Liver (tissue), 9 donors: ENCODE results near the gene RYR2. TPM values are rescaled to one million over a fixed set of nuclear protein-coding genes. Genes with fewer than 3 reads are reported as not detected.

ENCODE experiments used
- DNase-seq: peaks from one replicate; pipeline ENCODE4 v3.0.0-alpha.2; 2017; ENCODE audit warnings: low spot score
- H3K27ac ChIP-seq, 2 donors: one replicate each; pipeline ENCODE4 v1.7.0; 2013; ENCODE audit warnings: inconsistent platforms in 2 of 2, low read length in 2 of 2, control low read depth in 1 of 2, low read depth in 1 of 2, mild to moderate bottlenecking in 1 of 2
- H3K27me3 ChIP-seq, 4 donors: one replicate each; pipeline versions ENCODE4 v1.6.1 to v1.7.0; 2013; ENCODE audit warnings: low read length in 3 of 4, inconsistent platforms in 1 of 4, mild to moderate bottlenecking in 1 of 4, moderate library complexity in 1 of 4; ENCODE audit not compliant: control insufficient read depth in 4 of 4, insufficient read depth in 4 of 4
- H3K36me3 ChIP-seq, 4 donors: one replicate each; pipeline versions ENCODE4 v1.6.1 to v1.7.0; 2013; ENCODE audit warnings: low read length in 3 of 4, mild to moderate bottlenecking in 3 of 4, low read depth in 1 of 4, moderate library complexity in 1 of 4; ENCODE audit not compliant: control insufficient read depth in 4 of 4, insufficient read depth in 3 of 4
- H3K4me1 ChIP-seq, 4 donors: one replicate each; pipeline versions ENCODE4 v1.6.1 to v1.7.0; 2013; ENCODE audit warnings: low read length in 3 of 4, mild to moderate bottlenecking in 3 of 4, moderate library complexity in 1 of 4; ENCODE audit not compliant: control insufficient read depth in 4 of 4, insufficient read depth in 4 of 4
- H3K4me3 ChIP-seq, 3 donors: one replicate each; pipeline versions ENCODE4 v1.6.1 to v1.7.0; 2013; ENCODE audit warnings: low read length in 3 of 3, control low read depth in 1 of 3, low read depth in 1 of 3, mild to moderate bottlenecking in 1 of 3
- H3K9ac ChIP-seq, 2 donors: one replicate each; pipeline ENCODE4 v1.7.0; 2013; ENCODE audit warnings: low read length in 2 of 2, mild to moderate bottlenecking in 2 of 2, moderate library complexity in 2 of 2, control low read depth in 1 of 2, low read depth in 1 of 2
- H3K9me3 ChIP-seq, 4 donors: one replicate each; pipeline versions ENCODE4 v1.6.1 to v1.7.0; 2013; ENCODE audit warnings: low read length in 3 of 4; ENCODE audit not compliant: control insufficient read depth in 4 of 4
- EGR1 ChIP-seq, 2 donors: IDR thresholded peaks; 2 replicates each; pipeline ENCODE4 v1.6.1; 2016 to 2018; ENCODE audit warnings: antibody characterized with exemption in 2 of 2, low read depth in 2 of 2
- FOXA1 ChIP-seq: IDR thresholded peaks from 2 replicates; pipeline ENCODE4 v1.6.1; 2016; ENCODE audit warnings: antibody characterized with exemption
- FOXA2 ChIP-seq: IDR thresholded peaks from 2 replicates; pipeline ENCODE4 v1.6.1; 2016; ENCODE audit warnings: antibody characterized with exemption
- HNF4A ChIP-seq, 2 donors: conservative IDR thresholded peaks; 2 replicates each; pipeline ENCODE4 v1.6.1; 2016; ENCODE audit warnings: antibody characterized with exemption in 2 of 2, mild to moderate bottlenecking in 2 of 2
- HNF4G ChIP-seq: IDR thresholded peaks from 2 replicates; pipeline ENCODE4 v1.6.1; 2016; ENCODE audit warnings: antibody characterized with exemption
- JUND ChIP-seq, 2 donors: IDR thresholded peaks; 2 replicates each; pipeline ENCODE4 v1.6.1; 2016; ENCODE audit warnings: antibody characterized with exemption in 2 of 2
- NR2F2 ChIP-seq: IDR thresholded peaks from 2 replicates; pipeline ENCODE4 v1.6.1; 2016; ENCODE audit warnings: antibody characterized with exemption
- RAD21 ChIP-seq, 2 donors: IDR thresholded peaks; 2 replicates each; pipeline ENCODE4 v1.6.1; 2016; ENCODE audit warnings: antibody characterized with exemption in 2 of 2, mild to moderate bottlenecking in 2 of 2
- RXRA ChIP-seq, 2 donors: IDR thresholded peaks; 2 replicates each; pipeline ENCODE4 v1.6.1; 2017 to 2018; ENCODE audit warnings: antibody characterized with exemption in 2 of 2, mild to moderate bottlenecking in 1 of 2
- TAF1 ChIP-seq: conservative IDR thresholded peaks from 2 replicates; pipeline ENCODE4 v1.6.1; 2016; ENCODE audit warnings: antibody characterized with exemption, mild to moderate bottlenecking
- YY1 ChIP-seq: IDR thresholded peaks from 2 replicates; pipeline ENCODE4 v1.6.1; 2016; ENCODE audit warnings: antibody characterized with exemption, mild to moderate bottlenecking
- WGBS: extraction: QIAGEN DNeasy Blood & Tissue Kit; methylation state at CpG from one replicate; pipeline ENCODE4 v1.1.7; 2013; 5-methylcytosine and 5-hydroxymethylcytosine counted together
- polyA plus RNA-seq, 2 donors: library from polyadenylated mRNA; stranded (reverse) in 1 of 2; unstranded in 1 of 2; fragments of 200-250 nt in 1 of 2; fragments of >200 nt in 1 of 2; fragmentation: Nextera tagmentation in 1 of 2; extraction: Ambion mirVana in 1 of 2; gene quantifications; one replicate each; pipeline versions ENCODE4 v1.2.1 to v1.2.3, GENCODE V29; 2013 to 2015
- total RNA-seq, 2 donors: library from RNA; depleted of rRNA; stranded (reverse); fragments of >200 nt; gene quantifications; one replicate each; pipeline ENCODE4 v1.2.3, GENCODE V29; 2014
- TF ChIP-seq, protein P1 (sequence below): IDR thresholded peaks from 2 replicates; pipeline ENCODE4 v1.6.1; 2016; ENCODE audit warnings: antibody characterized with exemption
- TF ChIP-seq, protein P2 (sequence below): fragments of 150-350 bp; IDR thresholded peaks from 2 replicates; pipeline ENCODE4 v1.5.1; 2017; ENCODE audit warnings: improper control_type of control experiment, low read depth, low read length; ENCODE audit not compliant: missing input control
- TF ChIP-seq, protein P3 (sequence below): IDR thresholded peaks from 2 replicates; pipeline ENCODE4 v1.6.1; 2016; ENCODE audit warnings: antibody characterized with exemption
- TF ChIP-seq, protein P4 (sequence below): IDR thresholded peaks from 2 replicates; pipeline ENCODE4 v1.6.1; 2016; ENCODE audit warnings: antibody characterized with exemption
- donor health status: healthy.
- donor health status: healthy.
- donor health status: healthy.
- donor health status: healthy.
- donor health status: healthy.

RYR2 gene
- total and polyA plus RNA-seq, 4 donors, result 0.06 to 0.75 (median 0.31) TPM

DNA sequence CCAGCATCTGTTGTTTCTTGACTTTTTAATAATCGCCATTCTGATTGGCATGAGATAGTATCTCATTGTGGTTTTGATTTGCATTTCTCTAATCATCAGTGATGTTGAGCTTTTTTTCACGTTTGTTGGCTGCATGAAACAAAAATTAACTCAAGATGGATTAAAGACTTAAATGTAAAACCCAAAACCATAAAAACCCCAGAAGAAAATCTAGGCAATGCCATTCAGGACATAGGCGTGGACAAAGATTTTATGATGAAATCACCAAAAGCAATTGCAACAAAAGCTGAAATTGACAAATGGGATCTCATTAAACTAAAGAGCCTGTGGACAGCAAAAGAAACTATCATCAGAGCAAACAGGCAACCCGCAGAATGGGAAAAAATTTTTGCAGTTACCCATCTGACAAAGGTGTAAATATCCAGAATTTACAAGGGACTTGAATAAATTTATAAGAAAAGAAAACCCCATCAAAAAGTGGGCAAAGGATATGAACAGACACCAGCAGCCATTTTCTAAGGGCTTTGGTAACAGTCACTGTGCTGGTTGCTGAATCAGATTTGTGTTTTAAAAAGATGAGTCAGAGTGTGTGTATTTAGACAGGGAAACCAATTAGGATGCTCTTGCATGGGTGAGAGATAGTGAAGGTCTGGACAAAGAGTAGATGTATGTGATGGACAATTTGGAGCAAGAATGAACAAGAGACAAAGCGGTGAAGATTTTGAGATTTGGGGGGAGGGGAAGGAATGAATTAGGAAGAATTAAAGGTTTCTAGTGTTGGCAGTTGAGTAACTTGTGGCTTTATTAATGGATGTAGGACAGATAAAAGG lies 110.7 kb downstream of the RYR2 start:
- TF ChIP-seq, protein P1, sequence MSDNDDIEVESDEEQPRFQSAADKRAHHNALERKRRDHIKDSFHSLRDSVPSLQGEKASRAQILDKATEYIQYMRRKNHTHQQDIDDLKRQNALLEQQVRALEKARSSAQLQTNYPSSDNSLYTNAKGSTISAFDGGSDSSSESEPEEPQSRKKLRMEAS, result no peak
- TF ChIP-seq, protein P2, sequence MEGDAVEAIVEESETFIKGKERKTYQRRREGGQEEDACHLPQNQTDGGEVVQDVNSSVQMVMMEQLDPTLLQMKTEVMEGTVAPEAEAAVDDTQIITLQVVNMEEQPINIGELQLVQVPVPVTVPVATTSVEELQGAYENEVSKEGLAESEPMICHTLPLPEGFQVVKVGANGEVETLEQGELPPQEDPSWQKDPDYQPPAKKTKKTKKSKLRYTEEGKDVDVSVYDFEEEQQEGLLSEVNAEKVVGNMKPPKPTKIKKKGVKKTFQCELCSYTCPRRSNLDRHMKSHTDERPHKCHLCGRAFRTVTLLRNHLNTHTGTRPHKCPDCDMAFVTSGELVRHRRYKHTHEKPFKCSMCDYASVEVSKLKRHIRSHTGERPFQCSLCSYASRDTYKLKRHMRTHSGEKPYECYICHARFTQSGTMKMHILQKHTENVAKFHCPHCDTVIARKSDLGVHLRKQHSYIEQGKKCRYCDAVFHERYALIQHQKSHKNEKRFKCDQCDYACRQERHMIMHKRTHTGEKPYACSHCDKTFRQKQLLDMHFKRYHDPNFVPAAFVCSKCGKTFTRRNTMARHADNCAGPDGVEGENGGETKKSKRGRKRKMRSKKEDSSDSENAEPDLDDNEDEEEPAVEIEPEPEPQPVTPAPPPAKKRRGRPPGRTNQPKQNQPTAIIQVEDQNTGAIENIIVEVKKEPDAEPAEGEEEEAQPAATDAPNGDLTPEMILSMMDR, result no peak
- TF ChIP-seq HNF4G, result no peak
- 72% methylated on average over 5 of the region's 5 CpGs for WGBS

DNA sequence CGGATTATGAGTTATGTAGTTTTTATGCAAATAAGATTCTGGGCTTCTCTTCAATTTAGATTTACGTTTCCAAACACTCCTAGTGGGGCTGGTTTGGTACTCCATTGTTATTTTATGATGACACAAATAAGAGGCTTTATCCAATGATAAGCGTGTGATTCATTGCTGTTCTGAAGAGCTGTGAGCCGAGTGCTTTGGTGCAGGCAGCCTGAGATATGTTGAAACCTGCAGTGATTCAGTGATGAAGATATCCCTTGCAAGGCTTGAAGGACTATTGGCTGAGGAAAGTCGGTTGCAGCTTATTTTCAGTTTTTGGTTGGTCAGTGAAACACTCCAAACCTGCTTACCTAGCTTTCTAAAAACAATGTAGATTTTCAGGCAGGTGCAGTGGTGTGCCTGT lies 112.2 kb downstream of the RYR2 start:
- WGBS, result 61% methylated on average over 5 of the region's 5 CpGs
- DNase-seq, result no peak
- no peak overlapping the region for H3K9ac ChIP-seq
- H3K4me3 ChIP-seq, result no peak overlapping the region
- H3K27me3 ChIP-seq, result peaks cover 0 to 3% (median 0%) of the 10 kb centered on the region in 4 donors
- no peak overlapping the region for H3K27ac ChIP-seq
- H3K4me1 ChIP-seq, result no peaks in the 10 kb centered on the region
- no peaks in the 10 kb centered on the region for H3K36me3 ChIP-seq
- TF ChIP-seq EGR1 (IDR thresholded peaks at IDR 0.05; ENCODE audit: low read depth in 2 of 2) (no peak), FOXA2 (no peak), RXRA (IDR thresholded peaks at IDR 0.05) (no peak), YY1 (no peak), RAD21 (IDR thresholded peaks at IDR 0.05) (no peak), TAF1 (no peak), HNF4A (conservative IDR thresholded peaks at IDR 0.05) (no peak), JUND (IDR thresholded peaks at IDR 0.05) (no peak), NR2F2 (no peak), FOXA1 (no peak)
- TF ChIP-seq, protein P1, result no peak
- TF ChIP-seq, protein P3, sequence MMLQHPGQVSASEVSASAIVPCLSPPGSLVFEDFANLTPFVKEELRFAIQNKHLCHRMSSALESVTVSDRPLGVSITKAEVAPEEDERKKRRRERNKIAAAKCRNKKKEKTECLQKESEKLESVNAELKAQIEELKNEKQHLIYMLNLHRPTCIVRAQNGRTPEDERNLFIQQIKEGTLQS, result no peak
- TF ChIP-seq, protein P4, sequence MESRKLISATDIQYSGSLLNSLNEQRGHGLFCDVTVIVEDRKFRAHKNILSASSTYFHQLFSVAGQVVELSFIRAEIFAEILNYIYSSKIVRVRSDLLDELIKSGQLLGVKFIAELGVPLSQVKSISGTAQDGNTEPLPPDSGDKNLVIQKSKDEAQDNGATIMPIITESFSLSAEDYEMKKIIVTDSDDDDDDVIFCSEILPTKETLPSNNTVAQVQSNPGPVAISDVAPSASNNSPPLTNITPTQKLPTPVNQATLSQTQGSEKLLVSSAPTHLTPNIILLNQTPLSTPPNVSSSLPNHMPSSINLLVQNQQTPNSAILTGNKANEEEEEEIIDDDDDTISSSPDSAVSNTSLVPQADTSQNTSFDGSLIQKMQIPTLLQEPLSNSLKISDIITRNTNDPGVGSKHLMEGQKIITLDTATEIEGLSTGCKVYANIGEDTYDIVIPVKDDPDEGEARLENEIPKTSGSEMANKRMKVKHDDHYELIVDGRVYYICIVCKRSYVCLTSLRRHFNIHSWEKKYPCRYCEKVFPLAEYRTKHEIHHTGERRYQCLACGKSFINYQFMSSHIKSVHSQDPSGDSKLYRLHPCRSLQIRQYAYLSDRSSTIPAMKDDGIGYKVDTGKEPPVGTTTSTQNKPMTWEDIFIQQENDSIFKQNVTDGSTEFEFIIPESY, result no peak
- H3K9me3 ChIP-seq, result no peaks in the 10 kb centered on the region

More for the DNA sequence above, 110.7 kb downstream of the RYR2 start:
- peaks cover 0 to 3% (median 0%) of the 10 kb centered on the region in 4 donors for H3K27me3 ChIP-seq
- H3K27ac ChIP-seq, result no peak overlapping the region
- no peak overlapping the region for H3K4me3 ChIP-seq
- H3K36me3 ChIP-seq, result no peaks in the 10 kb centered on the region
- DNase-seq, result no peak
- no peaks in the 10 kb centered on the region for H3K4me1 ChIP-seq
- H3K9me3 ChIP-seq, result no peaks in the 10 kb centered on the region
- no peak overlapping the region for H3K9ac ChIP-seq
